GM18502 (cell line): ENCODE results near the gene CACNB3.
"Not testable (repeated sequence)": the region's sequence is repeated elsewhere in the genome, so short reads cannot be mapped to it uniquely, and the experiment has no call there.

Experiments
- ATAC-seq: cut with Tn5 transposase; IDR thresholded peaks from one replicate; pipeline ENCODE4 v1.9.1; 2021; ENCODE audit warnings: mild to moderate bottlenecking; ENCODE audit not compliant: unreplicated experiment, poor library complexity

CACNB3 gene

DNA sequence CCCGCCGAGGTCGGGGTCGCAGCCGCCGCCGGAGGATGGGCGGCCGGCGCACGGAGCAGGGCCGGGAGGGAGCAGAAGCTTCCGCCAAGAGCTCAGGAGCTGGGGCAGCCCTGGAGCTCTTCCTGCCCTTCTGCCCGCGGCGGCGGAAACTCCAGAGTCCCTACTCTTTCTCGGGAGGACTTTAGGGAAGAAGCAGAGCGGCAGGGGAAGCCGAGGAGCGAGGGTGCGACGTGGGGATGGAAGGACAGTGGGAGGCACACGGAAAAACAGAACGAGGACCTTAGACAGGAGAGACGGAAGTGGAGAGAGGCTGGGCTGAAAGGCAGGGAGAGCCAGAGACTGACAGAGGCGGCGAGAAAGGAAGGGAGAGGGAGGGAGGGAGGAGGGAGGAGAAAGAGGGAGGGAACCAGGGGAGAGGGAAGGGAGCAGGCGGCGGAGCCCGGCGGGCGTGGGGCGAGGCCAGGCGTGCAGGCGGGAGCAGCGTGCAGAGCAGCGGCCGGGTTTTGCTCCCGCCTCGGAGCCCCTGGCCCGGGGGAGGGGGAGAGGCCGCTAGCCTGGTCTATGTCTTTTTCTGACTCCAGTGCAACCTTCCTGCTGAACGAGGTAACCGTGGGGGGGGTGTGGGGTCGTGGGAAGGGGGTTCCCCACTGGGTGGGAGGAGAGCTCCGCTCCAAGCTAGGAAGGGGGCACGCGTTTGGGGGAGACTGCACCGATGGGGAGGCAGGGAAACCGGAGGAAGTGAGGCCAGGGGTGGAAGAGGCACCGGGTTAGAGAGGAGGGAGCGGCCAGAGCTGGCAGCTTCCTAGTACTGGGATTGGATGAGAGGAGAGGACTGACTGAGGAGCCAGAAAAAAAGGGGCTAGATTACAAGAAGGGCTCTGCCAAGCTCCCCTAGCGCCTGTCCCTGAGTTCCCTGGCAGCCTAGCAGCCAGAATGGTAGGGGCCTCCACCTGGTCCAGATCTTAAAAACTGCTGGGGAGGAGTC lies 2.9 kb upstream of the CACNB3 start:
- peak; percentile 24 for ATAC-seq

GRCh38 chr12:48816143-48816854 lies 2.0 kb upstream of the CACNB3 start:
- no peak for ATAC-seq

- no peak for ATAC-seq
These were observed 715 bp downstream of the CACNB3 start for GRCh38 chr12:48818831-48819590.

GRCh38 chr12:48819986-48820725 lies 1.9 kb downstream of the CACNB3 start:
- no peak for ATAC-seq

GRCh38 chr12:48822139-48822538 lies 3.8 kb downstream of the CACNB3 start:
- ATAC-seq = no peak

DNA sequence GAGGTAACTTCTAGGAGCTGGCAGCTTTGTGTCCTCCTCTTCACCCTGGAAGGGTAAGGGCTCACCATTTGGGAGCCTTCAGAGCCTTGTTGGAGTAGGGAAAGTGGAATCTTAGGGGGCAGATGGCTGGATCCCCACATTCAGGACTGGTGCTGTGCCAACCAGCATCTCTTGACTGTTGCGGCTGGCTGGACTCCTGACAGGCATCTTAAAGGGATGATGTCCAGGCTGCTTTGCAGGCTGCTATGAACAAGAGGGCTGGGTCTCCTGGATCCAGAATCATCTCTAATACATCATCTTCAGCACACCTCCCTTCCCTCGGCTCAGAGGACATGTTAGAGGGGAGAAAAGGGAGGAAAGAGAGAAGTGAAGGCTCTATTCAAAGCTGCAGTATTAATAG lies 4.4 kb downstream of the CACNB3 start:
- no peak for ATAC-seq

- ATAC-seq = no peak
These were observed 5.0 kb downstream of the CACNB3 start for GRCh38 chr12:48823281-48823680.

DNA sequence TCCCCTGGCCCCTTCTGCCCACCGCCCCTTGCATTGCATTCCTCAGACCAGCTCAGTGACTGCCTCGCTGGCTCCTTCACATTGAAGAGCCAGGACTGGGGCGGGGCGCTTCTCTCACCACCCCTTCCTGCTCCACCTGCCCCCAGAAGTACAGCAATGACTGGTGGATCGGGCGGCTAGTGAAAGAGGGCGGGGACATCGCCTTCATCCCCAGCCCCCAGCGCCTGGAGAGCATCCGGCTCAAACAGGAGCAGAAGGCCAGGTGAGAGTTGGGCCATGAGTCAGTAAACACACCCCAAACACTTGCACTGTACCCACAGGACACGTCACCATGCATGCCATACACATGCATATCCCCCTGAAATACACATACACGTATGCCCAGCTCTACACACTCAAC lies 5.8 kb downstream of the CACNB3 start:
- ATAC-seq = no peak

DNA sequence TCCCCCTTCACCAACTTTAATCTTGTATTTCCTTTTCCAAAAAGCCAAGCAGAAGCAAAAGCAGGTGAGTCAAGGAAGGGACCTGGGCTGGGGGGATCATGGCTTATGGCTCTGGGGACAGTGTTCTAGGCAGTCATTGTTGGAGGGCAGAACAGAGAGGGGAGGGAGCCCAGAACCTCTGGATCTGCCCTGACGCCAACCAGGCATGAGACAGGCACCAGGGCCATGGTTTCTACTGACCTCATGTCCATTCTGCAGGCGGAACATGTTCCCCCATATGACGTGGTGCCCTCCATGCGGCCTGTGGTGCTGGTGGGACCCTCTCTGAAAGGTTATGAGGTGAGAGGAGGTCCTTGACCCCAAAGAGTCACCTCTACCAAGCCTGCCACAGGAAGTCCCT lies 6.6 kb downstream of the CACNB3 start:
- ATAC-seq = no peak

DNA sequence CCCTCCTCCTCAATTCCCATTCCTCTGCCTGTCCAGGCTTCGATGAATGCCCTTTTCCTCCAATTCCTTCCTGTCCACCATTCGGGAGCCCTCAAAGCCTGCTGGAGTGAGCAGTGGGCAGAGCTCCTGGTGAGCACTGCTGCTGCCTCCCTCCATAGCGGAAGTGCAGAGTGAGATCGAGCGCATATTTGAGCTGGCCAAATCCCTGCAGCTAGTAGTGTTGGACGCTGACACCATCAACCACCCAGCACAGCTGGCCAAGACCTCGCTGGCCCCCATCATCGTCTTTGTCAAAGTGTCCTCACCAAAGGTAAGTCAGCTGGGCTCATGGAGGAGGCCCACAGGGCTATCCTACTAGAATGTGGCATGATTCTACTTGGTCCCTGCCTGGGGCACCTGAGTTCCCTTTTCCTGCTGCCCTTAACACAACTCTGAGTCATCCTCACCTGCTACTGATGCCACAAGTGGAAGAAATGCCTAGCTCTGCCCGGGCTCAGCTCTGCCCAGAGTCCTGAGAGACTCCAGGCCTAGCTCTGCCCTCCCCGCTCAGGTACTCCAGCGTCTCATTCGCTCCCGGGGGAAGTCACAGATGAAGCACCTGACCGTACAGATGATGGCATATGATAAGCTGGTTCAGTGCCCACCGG lies 8.0 kb downstream of the CACNB3 start:
- ATAC-seq = no peak

DNA sequence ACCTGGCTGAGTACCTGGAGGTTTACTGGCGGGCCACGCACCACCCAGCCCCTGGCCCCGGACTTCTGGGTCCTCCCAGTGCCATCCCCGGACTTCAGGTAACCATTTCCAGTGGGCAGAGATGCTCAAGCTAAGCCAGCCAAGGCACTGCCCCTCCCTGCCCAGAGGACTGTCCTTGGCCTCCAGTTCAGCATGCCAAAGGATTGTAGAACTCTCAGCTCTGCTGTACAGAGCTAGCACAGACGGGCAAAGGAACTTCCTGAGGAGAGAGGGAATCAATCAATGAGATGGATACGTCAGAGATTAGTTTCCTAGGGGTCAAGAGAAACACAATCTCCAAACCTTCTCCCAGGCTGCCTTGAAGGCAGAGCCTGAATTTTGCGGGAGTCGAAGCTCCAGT lies 8.7 kb downstream of the CACNB3 start:
- ATAC-seq = no peak

DNA sequence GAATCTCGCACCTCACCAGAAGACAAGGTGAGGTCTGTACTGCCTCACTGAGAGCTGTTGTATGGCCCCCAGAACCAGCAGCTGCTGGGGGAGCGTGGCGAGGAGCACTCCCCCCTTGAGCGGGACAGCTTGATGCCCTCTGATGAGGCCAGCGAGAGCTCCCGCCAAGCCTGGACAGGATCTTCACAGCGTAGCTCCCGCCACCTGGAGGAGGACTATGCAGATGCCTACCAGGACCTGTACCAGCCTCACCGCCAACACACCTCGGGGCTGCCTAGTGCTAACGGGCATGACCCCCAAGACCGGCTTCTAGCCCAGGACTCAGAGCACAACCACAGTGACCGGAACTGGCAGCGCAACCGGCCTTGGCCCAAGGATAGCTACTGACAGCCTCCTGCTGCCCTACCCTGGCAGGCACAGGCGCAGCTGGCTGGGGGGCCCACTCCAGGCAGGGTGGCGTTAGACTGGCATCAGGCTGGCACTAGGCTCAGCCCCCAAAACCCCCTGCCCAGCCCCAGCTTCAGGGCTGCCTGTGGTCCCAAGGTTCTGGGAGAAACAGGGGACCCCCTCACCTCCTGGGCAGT lies 9.3 kb downstream of the CACNB3 start:
- ATAC-seq = no peak

DNA sequence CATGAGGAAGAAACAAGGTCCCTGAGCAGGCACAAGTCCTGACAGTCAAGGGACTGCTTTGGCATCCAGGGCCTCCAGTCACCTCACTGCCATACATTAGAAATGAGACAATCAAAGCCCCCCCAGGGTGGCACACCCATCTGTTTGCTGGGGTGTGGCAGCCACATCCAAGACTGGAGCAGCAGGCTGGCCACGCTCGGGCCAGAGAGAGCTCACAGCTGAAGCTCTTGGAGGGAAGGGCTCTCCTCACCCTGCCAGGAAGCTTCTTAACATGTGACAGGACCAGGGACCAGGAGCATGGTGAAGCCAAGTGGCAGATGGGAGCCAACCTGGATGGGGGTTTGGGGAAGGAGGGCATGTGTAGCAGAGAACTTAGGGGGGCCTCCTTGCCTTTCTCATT lies 10.0 kb downstream of the CACNB3 start:
- ATAC-seq = no peak

GRCh38 chr12:48828841-48829575 lies 10.7 kb downstream of the CACNB3 start:
- no peak for ATAC-seq

DNA sequence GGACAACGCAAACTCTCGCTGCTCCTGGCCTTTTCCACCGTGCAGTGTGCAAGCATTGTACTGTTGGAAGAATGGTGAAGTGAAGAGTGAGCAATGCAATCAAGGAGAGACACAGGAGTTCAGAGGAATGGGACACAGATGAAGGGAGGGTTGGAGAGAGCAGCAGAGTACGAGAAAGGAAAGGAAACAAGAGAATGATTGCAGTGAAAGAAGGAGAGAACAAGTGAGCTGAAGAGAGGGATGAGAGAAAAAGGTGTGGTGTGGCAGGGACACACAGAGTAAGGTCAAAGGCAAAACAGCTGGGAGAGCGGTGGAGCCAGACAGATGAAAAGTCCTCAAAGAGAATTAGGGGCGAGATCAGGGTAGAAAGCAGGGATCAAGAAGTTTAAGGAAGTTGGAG lies 13.0 kb downstream of the CACNB3 start:
- ATAC-seq = no peak

DNA sequence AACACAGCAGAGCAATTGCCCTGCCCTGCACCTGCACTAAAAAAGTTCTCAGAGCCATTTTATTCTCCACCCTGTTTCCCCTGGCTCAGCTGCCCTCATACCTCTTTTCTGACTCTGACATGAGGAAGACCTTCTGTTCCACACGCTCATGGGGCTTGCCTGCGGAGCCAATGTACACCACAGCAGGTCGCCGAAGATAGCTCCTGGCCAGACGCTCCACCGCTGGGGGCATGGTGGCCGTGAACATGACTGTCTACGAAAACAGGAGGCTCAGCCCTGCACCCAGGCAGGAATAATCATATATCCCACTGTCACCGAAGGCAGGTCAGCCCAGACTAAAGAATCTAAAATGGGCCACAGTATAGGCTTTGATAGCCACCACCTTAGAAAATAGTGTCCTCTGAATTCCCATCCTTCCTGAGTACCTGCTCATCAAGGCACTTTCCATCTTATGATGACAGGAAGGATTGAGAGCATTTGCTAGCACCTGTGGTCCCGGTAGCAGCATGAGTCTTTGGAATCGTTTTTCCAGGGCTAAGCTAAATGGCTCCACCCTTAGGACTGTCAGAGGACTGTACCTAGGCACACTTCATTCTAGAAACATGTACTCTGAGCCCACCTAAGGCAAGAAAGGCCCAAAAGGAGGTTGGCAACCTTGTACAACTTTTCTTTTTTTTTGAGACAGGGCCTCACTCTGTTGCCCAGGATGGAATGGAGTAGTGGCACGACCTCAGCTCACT lies 14.2 kb downstream of the CACNB3 start:
- ATAC-seq = no peak

- ATAC-seq = no peak
These were observed 19.8 kb downstream of the CACNB3 start for GRCh38 chr12:48838048-48838447.

GRCh38 chr12:48842021-48842420 lies 23.7 kb downstream of the CACNB3 start:
- ATAC-seq = not testable (repeated sequence)
